Measurements from ENCODE around the gene CDC42SE1.

The CDC42SE1 gene

GRCh38 chr1:151060657-151061421 lies 1.4 kb upstream of the CDC42SE1 start:
- TF ChIP-seq TCF12 (IDR thresholded peaks at IDR 0.05; ENCODE audit: low read depth) (no peak), EGR1 (IDR thresholded peaks at IDR 0.05) (no peak), NFIC (IDR thresholded peaks at IDR 0.05) (no peak), CREB1 (IDR thresholded peaks at IDR 0.05; ENCODE audit: low read depth) (no peak), TAF1 (IDR thresholded peaks at IDR 0.05; ENCODE audit: low read depth) (no peak), TEAD4 (IDR thresholded peaks at IDR 0.05) (no peak), YY1 (IDR thresholded peaks at IDR 0.05; ENCODE audit: low read depth) (no peak), MAX (IDR thresholded peaks at IDR 0.05) (no peak)

GRCh38 chr1:151060007-151060656 lies 710 bp upstream of the CDC42SE1 start, which contains the start of gene MLLT11:
TSS of gene MLLT11 (plus strand) at chr1:151060397. CDS start at chr1:151067225, 6,828 bp downstream.
- TF ChIP-seq MAX (IDR thresholded peaks at IDR 0.05) (no peak), TCF12 (IDR thresholded peaks at IDR 0.05; ENCODE audit: low read depth) (peak; percentile 6; the same call in 1 of the 2 replicates)

GRCh38 chr1:151058692-151059091 lies 730 bp downstream of the CDC42SE1 start:
- TF ChIP-seq REST (IDR thresholded peaks at IDR 0.05; ENCODE audit: low read depth) (no peak), ZBTB7A (IDR thresholded peaks at IDR 0.05; ENCODE audit: low read depth) (no peak), FOXM1 (IDR thresholded peaks at IDR 0.05; ENCODE audit: borderline replicate concordance, low read depth) (peak; percentile 30; the same call in 1 of the 2 replicates), CEBPB (IDR thresholded peaks at IDR 0.05) (no peak), RAD21 (IDR thresholded peaks at IDR 0.05; ENCODE audit: low read depth) (no peak), USF1 (IDR thresholded peaks at IDR 0.05) (no peak), TCF12 (IDR thresholded peaks at IDR 0.05; ENCODE audit: low read depth) (peak; percentile 73), EGR1 (IDR thresholded peaks at IDR 0.05) (no peak), YY1 (IDR thresholded peaks at IDR 0.05; ENCODE audit: low read depth) (peak; percentile 47), EP300 (IDR thresholded peaks at IDR 0.05; ENCODE audit: borderline replicate concordance) (peak; percentile 15; the same call in 1 of the 2 replicates), TAF1 (IDR thresholded peaks at IDR 0.05; ENCODE audit: low read depth) (peak; percentile 55; the same call in 1 of the 2 replicates), NFIC (IDR thresholded peaks at IDR 0.05) (peak; percentile 66), MAX (IDR thresholded peaks at IDR 0.05) (peak; percentile 71), TEAD4 (IDR thresholded peaks at IDR 0.05) (no peak), CREB1 (IDR thresholded peaks at IDR 0.05; ENCODE audit: low read depth) (no peak)

- no peak for TF ChIP-seq YY1 (IDR thresholded peaks at IDR 0.05; ENCODE audit: low read depth)
- TF ChIP-seq TAF1 (IDR thresholded peaks at IDR 0.05; ENCODE audit: low read depth) = no peak
- TF ChIP-seq TCF12 (IDR thresholded peaks at IDR 0.05; ENCODE audit: low read depth) = no peak
- no peak for TF ChIP-seq REST (IDR thresholded peaks at IDR 0.05; ENCODE audit: low read depth)
Observed at GRCh38 chr1:151056149-151056548, 3.3 kb downstream of the CDC42SE1 start.

- TF ChIP-seq MAX (IDR thresholded peaks at IDR 0.05) (no peak), EGR1 (IDR thresholded peaks at IDR 0.05) (no peak), REST (IDR thresholded peaks at IDR 0.05; ENCODE audit: low read depth) (no peak), EP300 (IDR thresholded peaks at IDR 0.05; ENCODE audit: borderline replicate concordance) (no peak), TEAD4 (IDR thresholded peaks at IDR 0.05) (no peak), ZBTB7A (IDR thresholded peaks at IDR 0.05; ENCODE audit: low read depth) (no peak), TCF12 (IDR thresholded peaks at IDR 0.05; ENCODE audit: low read depth) (no peak), NFIC (IDR thresholded peaks at IDR 0.05) (no peak), YY1 (IDR thresholded peaks at IDR 0.05; ENCODE audit: low read depth) (no peak), TAF1 (IDR thresholded peaks at IDR 0.05; ENCODE audit: low read depth) (no peak), CREB1 (IDR thresholded peaks at IDR 0.05; ENCODE audit: low read depth) (no peak), RAD21 (IDR thresholded peaks at IDR 0.05; ENCODE audit: low read depth) (no peak), USF1 (IDR thresholded peaks at IDR 0.05) (no peak), CEBPB (IDR thresholded peaks at IDR 0.05) (no peak), FOXM1 (IDR thresholded peaks at IDR 0.05; ENCODE audit: borderline replicate concordance, low read depth) (no peak)
Observed at GRCh38 chr1:151055581-151055980, 3.8 kb downstream of the CDC42SE1 start.
